ENCODE data around the gene GBX2. TPM values are rescaled to one million over a fixed set of nuclear protein-coding genes. Genes with fewer than 3 reads are reported as not detected.

The GBX2 gene
- total and polyA plus RNA-seq, 5 experiments from 2014 or later, result not detected

GRCh38 chr2:236205867-236206645 is 37.9 kb upstream of the GBX2 start:
- H3K27me3 Mint-ChIP-seq, result peaks cover 5 to 36% (median 16%) of the 10 kb centered on the region in 5 donors
- DNase-seq (no peak), ATAC-seq (no peak)
- POLR2A ChIA-PET, result no interaction called here
- H3K27ac Mint-ChIP-seq, result no peak overlapping the region
- peaks cover 0 to 15% (median 3%) of the 10 kb centered on the region in 9 donors for H3K9me3 Mint-ChIP-seq
- H3K4me1 Mint-ChIP-seq, result no peaks in the 10 kb centered on the region
- H3K4me3 Mint-ChIP-seq, result no peak overlapping the region
- H3K36me3 Mint-ChIP-seq, result no peaks in the 10 kb centered on the region

GRCh38 chr2:236204953-236205352 is 36.8 kb upstream of the GBX2 start:
- Mint-ChIP-seq H3K27ac (no peak overlapping the region), H3K4me1 (no peaks in the 10 kb centered on the region), H3K27me3 (peaks cover 5 to 25% (median 17%) of the 10 kb centered on the region in 5 donors), H3K9me3 (peaks cover 0 to 15% (median 3%) of the 10 kb centered on the region in 9 donors), H3K36me3 (no peaks in the 10 kb centered on the region), H3K4me3 (no peak overlapping the region)
- DNase-seq (no peak), ATAC-seq (no peak)
- POLR2A ChIA-PET, result no interaction called here

- Mint-ChIP-seq H3K4me1 (no peaks in the 10 kb centered on the region), H3K36me3 (no peaks in the 10 kb centered on the region), H3K9me3 (no peaks in the 10 kb centered on the region), H3K4me3 (no peak overlapping the region), H3K27ac (no peak overlapping the region), H3K27me3 (peaks cover 2 to 9% (median 4%) of the 10 kb centered on the region in 5 donors)
- ATAC-seq (no peak), DNase-seq (no peak)
- POLR2A ChIA-PET, result no interaction called here
Measured at GRCh38 chr2:236200378-236200777, 32.2 kb upstream of the GBX2 start.

GRCh38 chr2:236196366-236196765 is 28.2 kb upstream of the GBX2 start:
- H3K27ac Mint-ChIP-seq, result no peak overlapping the region
- ATAC-seq, result no peak
- peaks cover 0 to 2% (median 0%) of the 10 kb centered on the region in 9 donors for H3K9me3 Mint-ChIP-seq
- POLR2A ChIA-PET, result no interaction called here
- no peak for DNase-seq
- no peaks in the 10 kb centered on the region for H3K4me1 Mint-ChIP-seq
- H3K27me3 Mint-ChIP-seq, result peaks cover 3 to 9% (median 4%) of the 10 kb centered on the region in 5 donors
- no peak overlapping the region for H3K4me3 Mint-ChIP-seq
- H3K36me3 Mint-ChIP-seq, result no peaks in the 10 kb centered on the region

GRCh38 chr2:236195726-236196125 is 27.5 kb upstream of the GBX2 start:
- POLR2A ChIA-PET, result no interaction called here
- H3K36me3 Mint-ChIP-seq, result no peaks in the 10 kb centered on the region

GRCh38 chr2:236194786-236195185 is 26.6 kb upstream of the GBX2 start:
- Mint-ChIP-seq H3K9me3 (peaks cover 0 to 2% (median 0%) of the 10 kb centered on the region in 9 donors), H3K27me3 (peaks cover 4 to 6% (median 6%) of the 10 kb centered on the region in 5 donors), H3K27ac (no peak overlapping the region), H3K4me1 (no peaks in the 10 kb centered on the region), H3K36me3 (no peaks in the 10 kb centered on the region), H3K4me3 (no peak overlapping the region)
- POLR2A ChIA-PET, result no interaction called here
- no peak for ATAC-seq
- DNase-seq, result no peak

More at GRCh38 chr2:236195726-236196125, 27.5 kb upstream of the GBX2 start:
- peaks cover 3 to 6% (median 4%) of the 10 kb centered on the region in 5 donors for H3K27me3 Mint-ChIP-seq
- no peak for ATAC-seq
- peaks cover 0 to 2% (median 0%) of the 10 kb centered on the region in 9 donors for H3K9me3 Mint-ChIP-seq
- DNase-seq, result no peak
- no peaks in the 10 kb centered on the region for H3K4me1 Mint-ChIP-seq
- no peak overlapping the region for H3K4me3 Mint-ChIP-seq
- no peak overlapping the region for H3K27ac Mint-ChIP-seq

DNA sequence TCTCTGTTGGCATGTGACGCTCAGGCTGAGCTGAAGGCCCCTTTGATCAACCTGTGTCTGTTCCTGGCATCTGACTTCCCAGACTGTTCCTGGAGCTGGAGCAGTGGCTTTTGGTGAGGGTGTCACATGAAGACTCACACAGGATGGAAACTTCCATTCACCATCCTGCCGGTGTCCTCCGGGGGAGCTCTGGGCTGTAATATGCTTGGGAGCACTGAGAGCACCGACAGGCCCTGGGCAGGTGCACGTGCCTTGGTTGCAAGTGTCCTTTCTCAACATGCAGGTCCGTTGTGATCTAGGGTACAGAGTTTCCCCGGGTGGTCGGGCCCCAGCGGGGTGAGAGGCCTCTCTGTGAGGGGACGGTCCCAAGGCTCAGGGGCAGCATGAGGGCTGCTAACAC is 24.8 kb upstream of the GBX2 start:
- ATAC-seq, result no peak
- peaks cover 5 to 10% (median 6%) of the 10 kb centered on the region in 5 donors for H3K27me3 Mint-ChIP-seq
- no peak for DNase-seq
- H3K36me3 Mint-ChIP-seq, result no peaks in the 10 kb centered on the region
- POLR2A ChIA-PET, result no interaction called here
- peaks cover 0 to 2% (median 0%) of the 10 kb centered on the region in 9 donors for H3K9me3 Mint-ChIP-seq
- no peaks in the 10 kb centered on the region for H3K4me1 Mint-ChIP-seq
- H3K4me3 Mint-ChIP-seq, result no peak overlapping the region
- H3K27ac Mint-ChIP-seq, result no peak overlapping the region

- Mint-ChIP-seq H3K36me3 (peaks cover 0 to 5% (median 1%) of the 10 kb centered on the region in 3 donors), H3K27me3 (peaks cover 14 to 21% (median 19%) of the 10 kb centered on the region in 5 donors), H3K4me3 (no peak overlapping the region), H3K9me3 (peaks cover 0 to 4% (median 2%) of the 10 kb centered on the region in 9 donors), H3K27ac (no peak overlapping the region), H3K4me1 (no peaks in the 10 kb centered on the region)
- no peak for ATAC-seq
- POLR2A ChIA-PET, result no interaction called here
- DNase-seq, result no peak
Measured at GRCh38 chr2:236190674-236191073, 22.5 kb upstream of the GBX2 start.

DNA sequence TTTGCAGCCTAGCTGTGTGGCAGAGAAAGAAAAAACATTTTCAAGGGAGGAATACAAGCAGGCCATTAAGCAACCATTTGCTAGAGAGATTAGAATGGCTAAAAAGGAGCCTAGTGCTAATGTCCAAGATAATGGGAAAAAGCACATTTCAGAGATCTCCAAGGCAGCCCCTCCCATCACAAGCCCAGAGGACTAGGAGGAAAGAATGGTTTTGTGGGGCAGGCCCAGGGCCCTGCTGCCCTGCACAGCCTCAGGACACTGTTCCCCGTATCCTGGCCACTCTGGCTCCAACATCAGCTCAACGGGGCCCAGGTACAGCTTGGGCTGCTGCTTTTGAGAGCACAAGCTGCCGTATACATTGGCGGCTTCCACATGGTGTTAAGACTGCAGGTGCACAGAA is 16.5 kb upstream of the GBX2 start:
- POLR2A ChIA-PET, result no interaction called here

DNA sequence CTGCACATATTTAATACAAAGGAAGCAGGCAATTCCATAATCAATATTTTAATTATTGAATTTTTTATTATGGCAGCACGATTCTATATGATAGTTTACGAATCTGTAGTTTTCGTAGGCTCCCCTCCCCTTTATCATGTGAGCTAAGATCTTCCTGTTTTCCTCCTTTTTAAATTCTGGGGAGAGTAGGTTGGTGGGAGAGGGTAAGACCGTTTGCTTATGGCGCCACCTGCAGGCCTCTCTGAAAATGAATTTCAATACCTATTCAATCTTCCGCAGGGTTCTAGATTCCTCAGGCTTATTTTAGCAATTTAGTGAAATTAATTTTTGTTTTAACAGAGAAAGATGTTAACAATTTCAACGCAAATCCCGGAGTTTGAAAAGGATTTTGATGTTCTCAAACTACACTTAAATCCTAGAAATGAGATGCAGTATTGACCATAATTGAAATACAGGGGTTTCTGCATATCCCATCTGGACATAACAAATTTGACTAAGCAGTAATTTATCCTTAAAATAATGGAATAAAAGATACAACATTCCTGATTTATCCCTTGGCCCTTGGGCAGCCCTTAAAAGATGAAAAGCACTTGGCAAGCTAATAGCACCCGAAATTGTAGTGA is 12.8 kb upstream of the GBX2 start:
- Mint-ChIP-seq H3K27ac (no peak overlapping the region), H3K9me3 (peaks cover 0 to 21% (median 0%) of the 10 kb centered on the region in 9 donors), H3K4me1 (peaks cover 0 to 16% (median 10%) of the 10 kb centered on the region in 4 donors), H3K4me3 (no peak overlapping the region), H3K36me3 (peaks cover 0 to 9% (median 0%) of the 10 kb centered on the region in 3 donors), H3K27me3 (peaks cover 47 to 91% (median 66%) of the 10 kb centered on the region in 5 donors)
- DNase-seq, result no peak
- ATAC-seq, result no peak
- POLR2A ChIA-PET, result no interaction called here

More for the DNA sequence above, 16.5 kb upstream of the GBX2 start:
- DNase-seq, result no peak
- peaks cover 0 to 9% (median 5%) of the 10 kb centered on the region in 3 donors for H3K36me3 Mint-ChIP-seq
- H3K27me3 Mint-ChIP-seq, result peaks cover 57 to 79% (median 59%) of the 10 kb centered on the region in 5 donors
- H3K4me3 Mint-ChIP-seq, result no peak overlapping the region
- peaks cover 0 to 21% (median 2%) of the 10 kb centered on the region in 9 donors for H3K9me3 Mint-ChIP-seq
- ATAC-seq, result no peak
- no peak overlapping the region for H3K27ac Mint-ChIP-seq
- peaks cover 0 to 6% (median 3%) of the 10 kb centered on the region in 4 donors for H3K4me1 Mint-ChIP-seq

DNA sequence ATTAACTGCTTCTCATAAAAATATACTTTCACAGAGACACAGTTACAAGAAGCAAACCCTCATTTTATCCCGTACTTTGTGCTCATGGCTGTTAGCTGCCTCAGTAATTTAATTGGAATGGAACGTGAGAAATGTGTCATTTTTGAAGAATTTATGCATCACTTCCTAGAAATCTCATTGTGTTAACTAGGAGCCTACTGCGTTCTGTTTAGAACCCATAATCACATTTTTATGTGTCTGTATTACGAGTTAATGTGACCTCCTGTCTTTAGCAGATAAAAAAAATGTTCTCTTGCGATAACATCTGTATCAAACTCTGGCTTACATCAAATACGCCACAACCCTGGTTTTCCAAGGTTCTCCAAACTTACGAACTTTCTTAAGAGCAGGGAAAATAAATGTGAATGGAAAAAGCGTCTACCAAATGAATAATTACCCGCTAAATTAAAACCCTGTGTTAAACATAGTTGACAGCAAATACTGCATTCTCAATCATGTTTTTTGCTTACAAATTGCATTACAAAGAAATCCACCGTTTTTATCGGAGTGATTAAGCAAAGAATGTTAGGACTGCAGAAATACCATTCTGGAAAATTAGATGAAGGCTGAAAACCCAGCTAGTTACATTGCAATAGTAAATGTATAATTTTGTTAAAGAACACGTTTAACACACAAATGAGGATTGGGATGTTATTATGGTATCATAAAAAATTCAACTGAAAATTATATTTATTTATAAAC is 12.1 kb upstream of the GBX2 start:
- Mint-ChIP-seq H3K4me1 (peaks cover 0 to 16% (median 10%) of the 10 kb centered on the region in 4 donors), H3K27me3 (peaks cover 44 to 91% (median 66%) of the 10 kb centered on the region in 5 donors), H3K36me3 (peaks cover 0 to 4% (median 0%) of the 10 kb centered on the region in 3 donors), H3K9me3 (peaks cover 0 to 15% (median 0%) of the 10 kb centered on the region in 9 donors), H3K27ac (no peak overlapping the region), H3K4me3 (peak overlapping the region in 3 of 10 donors; percentile 1 to 70 (median 36))
- ATAC-seq, result no peak
- POLR2A ChIA-PET, result no interaction called here
- no peak for DNase-seq

DNA sequence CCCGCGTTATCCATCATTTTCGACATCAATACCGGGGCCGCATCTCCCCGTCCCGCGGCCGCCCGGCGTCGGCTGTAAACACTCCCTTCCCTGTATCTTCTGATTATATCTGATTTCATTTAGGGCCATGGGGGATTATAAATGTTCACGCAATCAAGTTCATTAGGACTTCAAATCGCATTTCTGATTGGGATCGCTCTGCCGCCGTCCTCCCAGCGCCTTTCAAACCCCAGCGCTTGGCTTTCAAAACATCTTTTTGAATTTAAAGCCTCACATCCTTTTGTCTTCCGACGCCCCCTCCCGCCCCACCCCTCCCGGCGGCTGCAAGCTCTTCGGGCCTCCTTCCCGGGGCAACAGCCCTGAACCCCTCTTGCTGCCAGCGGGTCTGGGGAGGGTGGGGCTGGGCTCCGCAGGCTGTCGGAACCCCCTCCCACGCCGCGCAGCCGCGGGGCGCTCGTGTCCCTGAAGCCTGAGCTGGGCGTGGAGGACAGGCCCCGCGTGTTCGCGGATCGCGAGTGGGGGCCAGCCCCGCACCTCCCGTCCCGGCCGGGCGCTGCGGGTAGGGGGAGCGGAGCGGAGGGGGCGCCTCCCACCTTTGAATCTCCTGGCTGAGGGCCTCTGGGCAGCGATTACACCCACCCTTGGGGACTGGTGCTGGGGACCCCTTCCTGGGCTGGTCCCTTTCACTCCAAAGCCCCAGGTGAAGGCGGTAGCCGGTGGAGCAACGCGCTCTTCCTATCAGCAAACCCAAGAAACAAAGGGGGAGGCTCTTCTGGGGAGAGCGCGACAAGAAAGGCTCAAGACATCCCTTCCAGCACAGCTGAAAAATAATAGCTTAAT is 11.3 kb upstream of the GBX2 start:
- POLR2A ChIA-PET, result no interaction called here
- H3K4me1 Mint-ChIP-seq, result peaks cover 0 to 16% (median 10%) of the 10 kb centered on the region in 4 donors
- peak overlapping the region in 5 of 10 donors; percentile 10 to 70 (median 59) for H3K4me3 Mint-ChIP-seq
- ATAC-seq (no peak), DNase-seq (no peak)
- peaks cover 42 to 91% (median 69%) of the 10 kb centered on the region in 5 donors for H3K27me3 Mint-ChIP-seq
- H3K36me3 Mint-ChIP-seq, result no peaks in the 10 kb centered on the region
- H3K9me3 Mint-ChIP-seq, result peaks cover 0 to 10% (median 0%) of the 10 kb centered on the region in 9 donors
- H3K27ac Mint-ChIP-seq, result peak overlapping the region in 1 of 10 donors; percentile 29
